Stimulated activated CD4-positive, alpha-beta T cell treated with anti-CD3 and anti-CD28 coated beads, TNF-alpha, amount 100 ng/mL, for 1 hour (primary cell): ENCODE data around the gene AIP.

Experiments
- DNase-seq, 3 donors: peaks; one replicate each; pipeline ENCODE4 v3.0.0-alpha.2; 2020; ENCODE audit warnings: low read depth in 3 of 3, low spot score in 1 of 3

The AIP gene

GRCh38 chr11:67492801-67493547 is 10.1 kb downstream of the AIP start:
- DNase-seq, result no peak

DNA sequence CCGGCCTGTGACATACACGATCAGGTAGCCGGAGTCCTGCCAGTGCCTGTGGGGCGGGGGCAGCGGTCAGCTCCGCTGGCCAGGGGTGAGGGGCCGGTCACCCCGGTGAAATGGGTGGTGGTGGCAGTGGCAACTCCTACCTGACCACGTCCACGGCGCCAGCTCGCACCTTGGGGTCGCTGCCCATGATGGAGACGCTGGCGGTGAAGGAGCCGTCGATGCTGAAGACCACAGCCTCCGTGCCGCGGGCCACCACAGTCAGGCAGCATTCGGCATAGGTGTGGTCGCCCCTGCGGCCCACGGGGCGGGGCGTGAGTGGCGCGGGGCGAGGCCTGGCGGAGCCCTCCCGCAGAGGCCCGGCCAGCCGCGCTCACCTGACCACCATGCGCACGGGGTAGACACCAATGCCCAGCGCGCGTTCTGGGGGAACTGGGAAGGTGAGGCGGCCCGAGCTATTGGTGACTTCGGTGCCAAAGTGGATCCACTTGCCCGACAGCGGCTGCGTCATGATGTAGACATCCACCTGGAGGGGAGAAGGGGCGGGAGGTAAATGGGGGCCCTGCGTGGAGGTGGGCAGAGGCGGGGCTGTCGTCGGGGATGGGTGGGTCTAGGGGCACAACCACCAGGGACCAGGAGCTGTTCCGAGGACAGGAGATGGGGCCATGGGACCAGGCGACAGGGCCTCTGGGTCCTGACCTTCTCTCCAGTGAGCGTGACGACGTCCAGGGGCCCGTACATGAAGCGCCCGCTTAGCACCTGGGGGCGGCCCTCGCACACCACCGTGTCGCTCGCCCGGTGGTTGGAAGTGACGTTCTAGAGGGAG is 10.9 kb downstream of the AIP start:
- no peak for DNase-seq

DNA sequence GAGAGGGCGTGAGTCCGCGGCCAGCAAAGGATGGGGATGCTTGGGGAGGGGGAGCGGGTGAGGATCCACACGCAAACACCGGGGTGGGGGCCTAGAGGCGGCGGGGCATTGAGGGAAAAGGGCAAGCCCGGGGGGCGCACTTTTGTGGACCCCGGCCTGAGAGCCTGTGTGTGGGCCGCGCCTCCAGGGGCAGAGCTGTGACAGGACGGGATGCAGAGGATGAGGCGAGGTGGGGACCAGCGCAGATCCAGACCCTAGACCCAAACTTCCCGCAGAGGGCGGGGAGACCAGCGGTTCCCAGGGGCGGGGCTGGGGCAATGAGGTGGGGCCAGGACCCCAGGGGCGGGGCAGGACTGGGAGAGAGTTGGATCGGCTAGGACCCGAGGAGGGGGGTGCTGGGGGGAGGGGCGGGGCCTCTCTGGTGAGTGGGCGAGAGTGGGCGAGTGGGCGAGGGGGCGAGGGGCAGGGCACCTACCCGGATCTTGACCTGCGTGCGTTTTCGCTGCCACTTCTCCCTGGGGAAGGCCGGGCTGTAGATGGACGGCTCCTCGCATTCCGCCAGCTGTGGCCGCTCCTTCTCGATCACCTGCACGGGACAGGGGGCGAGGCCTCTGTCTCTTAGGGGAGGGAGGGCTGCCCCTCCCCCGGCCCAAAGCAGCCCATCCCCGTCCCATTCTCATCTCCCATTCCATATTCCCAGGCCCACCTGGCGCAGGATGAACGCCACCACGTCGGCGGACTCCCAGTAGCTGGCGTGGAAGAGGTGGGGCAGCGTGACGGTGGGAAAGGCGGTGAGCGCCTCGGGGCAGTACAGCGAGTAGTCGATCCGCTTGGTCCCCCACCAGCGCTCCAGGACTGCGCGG is 11.8 kb downstream of the AIP start:
- no peak for DNase-seq

DNA sequence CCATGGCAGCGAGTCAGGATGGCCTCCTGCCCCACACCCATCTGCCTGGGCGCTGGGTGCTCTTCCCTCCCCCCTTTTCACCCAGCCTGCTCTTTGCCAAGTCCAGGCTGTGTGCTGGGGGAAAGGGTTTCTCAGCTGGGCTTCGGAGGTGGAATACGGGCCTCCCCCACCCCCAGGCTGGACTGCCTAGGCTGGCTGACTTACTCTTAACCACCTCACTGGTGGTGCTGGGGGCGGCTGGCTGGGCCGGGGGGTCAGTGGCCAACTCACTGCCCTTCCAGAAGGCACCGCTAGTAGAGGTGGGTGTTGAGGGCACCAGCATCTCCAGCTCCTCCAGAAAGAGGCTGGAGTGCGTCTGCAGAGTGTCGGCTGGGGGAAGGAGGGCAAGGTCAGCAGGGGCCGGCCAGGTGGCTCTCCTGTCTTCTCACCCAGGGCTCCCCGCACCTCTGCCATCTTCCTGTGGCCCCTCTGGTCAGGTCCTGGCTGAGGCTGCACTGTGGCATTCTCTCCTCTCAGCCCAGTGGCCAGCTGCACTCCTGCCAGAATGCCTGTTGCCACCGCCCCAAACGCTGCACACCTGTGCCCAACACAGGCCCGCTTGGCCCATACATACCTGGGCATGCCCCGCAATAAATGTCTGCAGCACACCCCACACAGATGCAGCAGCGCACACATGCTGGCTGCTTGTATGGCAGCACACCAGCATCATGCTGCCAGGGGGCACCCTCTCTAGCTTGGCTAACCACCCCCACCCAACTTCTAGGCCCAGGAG is 12.6 kb downstream of the AIP start:
- no peak for DNase-seq

- no peak for DNase-seq
These were observed 13.3 kb downstream of the AIP start for GRCh38 chr11:67496113-67496512.

GRCh38 chr11:67497656-67498291 is 14.9 kb downstream of the AIP start:
- no peak for DNase-seq

DNA sequence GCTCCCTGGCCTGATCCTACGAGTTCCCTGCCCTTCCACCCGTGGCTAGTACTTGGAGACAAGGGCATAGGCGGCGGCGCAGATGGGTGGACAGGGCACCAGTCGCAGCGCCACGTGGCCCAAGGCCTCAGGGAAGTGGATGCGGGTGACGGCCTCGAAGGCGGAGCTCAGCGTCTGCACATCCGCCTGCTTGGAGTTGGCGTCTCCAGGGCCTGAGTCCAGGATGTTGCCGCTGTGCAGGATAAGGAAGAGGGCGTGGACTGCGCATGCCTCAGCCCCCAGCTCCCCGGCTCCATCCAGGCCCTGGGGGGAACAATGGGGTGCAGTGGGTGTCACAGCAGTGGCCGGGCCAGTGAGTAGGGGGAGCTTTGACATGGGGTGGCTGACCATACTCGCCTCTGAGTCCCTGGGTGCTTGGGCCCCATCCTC is 15.7 kb downstream of the AIP start:
- no peak for DNase-seq

GRCh38 chr11:67499808-67500483 is 17.1 kb downstream of the AIP start:
- no peak for DNase-seq

DNA sequence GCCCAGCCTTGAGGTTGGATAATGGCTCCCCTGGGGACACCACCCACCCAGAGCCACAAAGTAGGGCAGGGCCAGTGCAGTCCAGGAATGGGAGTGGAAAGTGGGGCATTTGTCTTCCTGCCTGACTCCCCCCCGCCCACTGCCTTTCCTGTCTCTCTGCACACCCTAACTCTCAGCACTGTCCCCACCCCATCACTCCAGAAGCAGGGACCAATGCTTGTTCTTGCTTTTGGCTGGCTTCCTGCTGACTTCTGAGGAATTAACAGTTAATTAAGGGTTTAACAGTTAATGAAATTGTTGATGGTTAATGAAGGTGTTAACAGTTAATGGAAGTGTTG is 17.6 kb downstream of the AIP start:
- no peak for DNase-seq

- DNase-seq, result no peak
These were observed 18.2 kb downstream of the AIP start for GRCh38 chr11:67500831-67501715.

DNA sequence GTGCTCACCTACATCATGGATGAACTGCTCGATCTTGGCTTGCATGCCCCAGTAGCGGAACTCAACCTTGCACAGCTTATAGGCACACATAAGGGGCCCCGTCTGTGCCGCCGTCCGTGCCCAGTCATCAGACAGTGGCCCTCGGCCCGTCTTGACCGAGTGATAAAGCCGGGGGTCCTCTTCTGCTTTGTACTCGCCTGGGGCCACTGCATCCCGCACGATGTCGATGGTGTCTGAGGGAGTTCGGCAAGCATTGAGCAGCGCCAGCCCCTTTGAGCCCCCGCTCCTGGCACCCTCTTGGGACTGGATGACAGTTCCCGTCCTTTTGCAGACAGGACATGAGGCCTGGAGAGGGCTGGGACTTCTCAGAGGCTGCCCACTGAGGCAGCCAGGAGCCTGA is 19.0 kb downstream of the AIP start:
- DNase-seq, result no peak

DNA sequence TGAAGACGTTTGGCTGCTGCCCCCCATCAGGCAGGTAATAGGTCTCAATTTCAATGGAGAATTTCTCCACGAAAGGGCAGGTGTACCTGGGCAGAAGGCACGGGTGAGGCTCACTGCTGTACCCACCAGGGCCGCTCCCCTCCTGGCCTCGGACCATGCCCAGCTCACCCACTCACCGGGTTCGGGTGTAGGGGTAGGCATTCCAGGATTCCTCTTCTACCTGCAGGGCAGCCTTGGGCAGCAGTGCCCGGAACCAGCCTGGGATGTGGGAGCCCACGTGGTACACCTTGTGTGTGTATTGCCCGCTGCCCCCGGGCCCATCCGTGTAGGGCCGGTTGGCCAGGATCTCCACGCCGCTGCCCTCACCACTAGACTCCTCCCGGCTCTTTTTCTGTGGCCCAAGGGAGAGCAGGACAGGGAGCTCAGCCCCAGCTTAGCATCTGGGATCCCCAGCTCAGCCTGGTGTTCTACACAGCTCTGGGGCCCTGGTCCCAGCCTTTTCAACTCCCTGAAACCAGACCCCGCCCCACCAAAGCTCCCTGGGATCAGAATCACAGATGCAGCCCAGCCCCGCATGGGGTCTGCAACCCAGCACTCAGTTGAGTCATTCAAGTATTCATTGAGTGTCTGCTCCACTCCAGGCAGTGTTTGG is 19.6 kb downstream of the AIP start:
- no peak for DNase-seq

- no peak for DNase-seq
These were observed 20.5 kb downstream of the AIP start for GRCh38 chr11:67503119-67504004.

DNA sequence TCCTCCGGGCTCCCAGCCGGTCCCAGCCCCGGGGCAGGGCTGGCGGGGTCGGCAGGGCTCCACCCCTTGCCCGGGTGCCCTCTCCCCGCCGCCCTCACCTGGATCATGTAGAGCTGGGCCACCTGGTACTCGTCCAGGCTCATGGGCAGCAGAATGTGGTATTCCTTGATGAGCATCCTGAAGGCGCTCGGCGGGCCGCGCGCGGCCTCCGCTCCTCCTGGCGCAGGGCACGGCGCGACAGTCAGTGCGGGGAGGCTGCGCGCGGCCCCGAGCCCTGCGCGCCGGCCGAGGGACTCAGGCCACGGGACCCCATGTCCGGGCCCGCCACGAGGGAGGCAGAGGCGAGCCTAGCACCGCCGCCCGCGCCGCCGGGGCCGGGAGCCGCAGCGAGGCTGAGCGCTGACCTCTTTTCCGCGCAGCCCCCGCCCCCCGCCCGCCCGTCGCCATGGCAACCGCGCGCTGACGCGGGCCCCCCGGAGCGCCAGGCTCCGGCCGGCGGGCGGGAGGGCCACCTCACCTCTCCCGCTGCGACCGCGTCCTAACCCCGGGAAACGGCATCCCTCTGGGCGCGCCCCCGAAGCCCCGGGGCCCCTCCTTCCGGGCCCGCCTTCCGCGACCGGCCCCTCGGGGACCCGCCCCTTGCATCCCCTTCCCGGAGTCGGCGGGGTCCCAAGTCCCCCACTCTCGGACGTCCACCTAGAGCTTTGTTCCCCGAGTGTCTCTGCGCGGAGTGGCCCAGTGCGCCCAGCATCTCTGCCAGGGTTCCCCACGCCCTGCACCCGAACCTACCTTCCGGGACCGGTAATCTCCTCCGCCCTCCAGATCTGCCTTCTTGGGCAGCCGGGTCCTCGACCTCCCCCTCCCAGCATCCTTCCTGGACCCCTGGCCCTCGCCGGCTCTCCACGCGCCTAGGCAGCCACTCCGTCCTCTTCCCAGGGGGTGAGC is 21.5 kb downstream of the AIP start:
- no peak for DNase-seq

DNA sequence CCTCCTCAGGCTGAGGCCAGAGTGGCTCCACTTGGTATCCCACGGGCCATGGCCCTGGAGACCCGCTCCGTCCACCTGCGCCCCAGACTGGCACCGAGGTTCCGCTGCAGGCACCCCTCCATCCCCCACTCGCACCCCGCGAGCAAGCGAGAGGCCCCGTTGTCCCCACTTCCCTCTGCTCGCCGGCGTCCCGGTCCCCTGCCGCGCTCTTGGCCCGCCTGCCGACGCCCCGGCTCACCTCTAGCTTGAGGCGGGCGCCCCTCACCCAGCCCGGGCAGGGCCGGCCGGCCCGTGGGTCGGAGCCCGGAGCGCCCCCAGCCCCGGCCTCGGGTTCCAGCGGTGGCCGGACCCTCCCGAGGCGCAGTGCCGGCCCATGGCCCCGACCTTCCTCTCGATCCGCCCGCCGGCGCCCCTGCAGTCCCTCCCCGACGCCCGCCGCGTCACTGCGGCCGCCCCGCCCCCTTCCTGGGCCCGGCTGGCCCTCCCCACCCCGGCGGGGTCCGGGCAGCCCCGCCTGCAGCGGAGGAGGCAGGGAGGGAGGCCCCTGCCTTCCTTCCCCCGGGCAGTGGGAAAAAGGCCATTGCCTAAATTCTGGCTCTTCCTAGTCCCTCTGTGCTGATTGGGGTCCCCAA is 22.2 kb downstream of the AIP start, which contains the start of gene PITPNM1:
PITPNM1 (minus strand) TSS at position 414 of the 632 bp plus-strand sequence. CDS start 1,183 bp downstream, outside the sequence.
- peak in 2 of 3 donors; percentile 40 to 70 for DNase-seq
